ENCODE results near the gene SPATA9.

Gene SPATA9

GRCh38 chr5:95646569-95647431 is 36.0 kb downstream of the SPATA9 start, which contains the start of gene RFESD (continued):
- TF ChIP-seq GLIS2 (tag by site-specific recombination; IDR thresholded peaks at IDR 0.05): peak; percentile 77
- TF ChIP-seq ZNF610 (tag by site-specific recombination; IDR thresholded peaks at IDR 0.05; ENCODE audit: borderline replicate concordance): no peak
- TF ChIP-seq ZNF768 (tag by site-specific recombination; IDR thresholded peaks at IDR 0.05): no peak
- no peak for TF ChIP-seq ZBTB6 (tag by site-specific recombination; IDR thresholded peaks at IDR 0.05)
- no peak for TF ChIP-seq ZNF354C (tag by site-specific recombination; IDR thresholded peaks at IDR 0.05; ENCODE audit: borderline replicate concordance, low read depth)
- TF ChIP-seq ZNF10 (tag by site-specific recombination; IDR thresholded peaks at IDR 0.05): no peak
- TF ChIP-seq SP7 (tag by site-specific recombination; IDR thresholded peaks at IDR 0.05): peak; percentile 76
- no peak for TF ChIP-seq MEIS1 (CRISPR knock-in tag; IDR thresholded peaks at IDR 0.05; ENCODE audit: borderline replicate concordance)
- TF ChIP-seq ZSCAN16 (tag by site-specific recombination; IDR thresholded peaks at IDR 0.05): no peak
- TF ChIP-seq ZNF16 (tag by site-specific recombination; IDR thresholded peaks at IDR 0.05; ENCODE audit: low read depth): no peak
- no peak for TF ChIP-seq ZNF433 (tag by site-specific recombination; IDR thresholded peaks at IDR 0.05; ENCODE audit: low read depth)
- peak; percentile 96 for TF ChIP-seq SP2 (tag by site-specific recombination; IDR thresholded peaks at IDR 0.05)
- TF ChIP-seq ZNF518A (tag by site-specific recombination; conservative IDR thresholded peaks at IDR 0.05; ENCODE audit: low read depth): peak; percentile 24; the same call in 1 of the 2 replicates
- TF ChIP-seq ZBTB17 (tag by site-specific recombination; IDR thresholded peaks at IDR 0.05): peak; percentile 69
- TF ChIP-seq ZNF639 (tag by site-specific recombination; IDR thresholded peaks at IDR 0.05): no peak
- TF ChIP-seq ZNF2 (tag by site-specific recombination; IDR thresholded peaks at IDR 0.05): no peak
- no peak for TF ChIP-seq ZNF571 (tag by site-specific recombination; IDR thresholded peaks at IDR 0.05)
- TF ChIP-seq YY2 (tag by site-specific recombination; IDR thresholded peaks at IDR 0.05): no peak
- no peak for TF ChIP-seq ZNF148 (tag by site-specific recombination; IDR thresholded peaks at IDR 0.05; ENCODE audit: borderline replicate concordance)
- TF ChIP-seq ZFP37 (tag by site-specific recombination; IDR thresholded peaks at IDR 0.05): no peak; the same call in none of the 2 replicates
- TF ChIP-seq ZNF239 (tag by site-specific recombination; IDR thresholded peaks at IDR 0.05): no peak
- TF ChIP-seq ZNF138 (tag by site-specific recombination; IDR thresholded peaks at IDR 0.05; ENCODE audit: borderline replicate concordance): no peak
- peak; percentile 69 for TF ChIP-seq ZNF335 (tag by site-specific recombination; conservative IDR thresholded peaks at IDR 0.05)
- TF ChIP-seq YY1 (tag by site-specific recombination; IDR thresholded peaks at IDR 0.05): no peak
- peak; percentile 88 for TF ChIP-seq KLF9 (tag by site-specific recombination; IDR thresholded peaks at IDR 0.05; ENCODE audit: low read depth)
- TF ChIP-seq ZNF37A (tag by site-specific recombination; IDR thresholded peaks at IDR 0.05): no peak
- TF ChIP-seq ZNF202 (tag by site-specific recombination; IDR thresholded peaks at IDR 0.05; ENCODE audit: borderline replicate concordance): no peak
- TF ChIP-seq ZNF449 (tag by site-specific recombination; IDR thresholded peaks at IDR 0.05): peak; percentile 78
- no peak for TF ChIP-seq REPIN1 (tag by site-specific recombination; IDR thresholded peaks at IDR 0.05; ENCODE audit: low read depth)
